CD14-positive monocyte (primary cell): ENCODE results near the gene FHIT. TPM values are rescaled to one million over a fixed set of nuclear protein-coding genes. Genes with fewer than 3 reads are reported as not detected.

ENCODE experiments used
- DNase-seq, 3 donors: peaks; one replicate each; pipeline ENCODE4 v3.0.0-alpha.2; 2011 to 2022
- H2AFZ ChIP-seq: 2 replicates; pipeline ENCODE4 v1.6.0; 2012; ENCODE audit warnings: mild to moderate bottlenecking, low read depth, low read length, inconsistent platforms; ENCODE audit not compliant: insufficient read depth, poor library complexity, severe bottlenecking
- H3K27ac ChIP-seq, 2 donors: 1 replicate in 1 of 2; 2 replicates in 1 of 2; pipeline ENCODE4 v1.5.1; 2012 to 2013; ENCODE audit warnings: low read length in 2 of 2, control low read depth in 1 of 2, inconsistent platforms in 1 of 2, low read depth in 1 of 2, mild to moderate bottlenecking in 1 of 2
- H3K27me3 ChIP-seq, 2 donors: one replicate each; pipeline versions ENCODE4 v1.6.0 to v1.6.1; 2011 to 2013; ENCODE audit warnings: low read length in 2 of 2; ENCODE audit not compliant: control insufficient read depth in 2 of 2, insufficient read depth in 2 of 2
- H3K36me3 ChIP-seq, 2 donors: replicated peaks in 1 of 2; 1 replicate in 1 of 2; 2 replicates in 1 of 2; pipeline versions ENCODE4 v1.5.1 to v1.6.1; 2012 to 2013; ENCODE audit warnings: low read length in 2 of 2, control low read depth in 1 of 2, inconsistent platforms in 1 of 2, mild to moderate bottlenecking in 1 of 2; ENCODE audit not compliant: insufficient read depth in 2 of 2, control insufficient read depth in 1 of 2
- H3K4me1 ChIP-seq, 2 donors: 1 replicate in 1 of 2; 2 replicates in 1 of 2; pipeline versions ENCODE4 v1.5.1 to v1.6.1; 2012 to 2013; ENCODE audit warnings: low read length in 2 of 2, control low read depth in 1 of 2, inconsistent platforms in 1 of 2, mild to moderate bottlenecking in 1 of 2, moderate library complexity in 1 of 2; ENCODE audit not compliant: insufficient read depth in 2 of 2, control insufficient read depth in 1 of 2
- H3K4me2 ChIP-seq: replicated peaks from 2 replicates; pipeline ENCODE3; 2012; ENCODE audit warnings: low read length, moderate library complexity, mild to moderate bottlenecking; ENCODE audit not compliant: poor library complexity, severe bottlenecking; ENCODE audit errors: extremely low read depth
- H3K4me3 ChIP-seq, 3 experiments: fragments of 200-600 bp in 1 of 3; sonication (generic) in 1 of 3; replicated peaks in 1 of 3; 1 replicate in 2 of 3; 2 replicates in 1 of 3; pipeline ENCODE4 v1.5.1; 2011 to 2013; ENCODE audit warnings: low read length in 3 of 3, mild to moderate bottlenecking in 3 of 3, control low read depth in 2 of 3, low read depth in 2 of 3, inconsistent platforms in 1 of 3, moderate library complexity in 1 of 3
- H3K79me2 ChIP-seq: 2 replicates; pipeline ENCODE4 v1.6.0; 2012; ENCODE audit warnings: mild to moderate bottlenecking, control low read depth, inconsistent platforms, low read length, moderate library complexity; ENCODE audit not compliant: insufficient read depth
- H3K9ac ChIP-seq: 2 replicates; pipeline ENCODE4 v1.6.0; 2017; ENCODE audit warnings: low read length, mild to moderate bottlenecking; ENCODE audit not compliant: insufficient read depth, poor library complexity, severe bottlenecking
- H3K9me3 ChIP-seq, 2 donors: replicated peaks in 1 of 2; 1 replicate in 1 of 2; 2 replicates in 1 of 2; pipeline versions ENCODE4 v1.5.1 to v1.6.1; 2012 to 2013; ENCODE audit warnings: low read length in 2 of 2, control low read depth in 1 of 2; ENCODE audit not compliant: control insufficient read depth in 1 of 2, insufficient read depth in 1 of 2
- H4K20me1 ChIP-seq: 2 replicates; pipeline ENCODE4 v1.6.0; 2012; ENCODE audit warnings: mild to moderate bottlenecking, low read length, control low read depth, moderate library complexity; ENCODE audit not compliant: insufficient read depth
- H3K27ac Mint-ChIP-seq, 7 donors: one replicate each; pipeline ENCODE4 v1.8.0; 2020; ENCODE audit warnings: mild to moderate bottlenecking in 7 of 7, mixed read lengths in 7 of 7, moderate library complexity in 6 of 7, inconsistent platforms in 2 of 7
- H3K27me3 Mint-ChIP-seq, 3 donors: one replicate each; pipeline ENCODE4 v1.8.0; 2021 to 2022; ENCODE audit warnings: low read depth in 3 of 3, mild to moderate bottlenecking in 3 of 3, mixed read lengths in 3 of 3, moderate library complexity in 3 of 3, inconsistent platforms in 1 of 3
- H3K36me3 Mint-ChIP-seq, 2 donors: one replicate each; pipeline ENCODE4 v1.8.0; 2020; ENCODE audit warnings: mixed read lengths in 2 of 2, inconsistent platforms in 1 of 2, mild to moderate bottlenecking in 1 of 2
- H3K4me1 Mint-ChIP-seq: one replicate; pipeline ENCODE4 v1.8.0; 2020; ENCODE audit warnings: mild to moderate bottlenecking, mixed read lengths
- H3K4me3 Mint-ChIP-seq, 2 donors: one replicate each; pipeline ENCODE4 v1.8.0; 2020; ENCODE audit warnings: mild to moderate bottlenecking in 2 of 2, mixed read lengths in 2 of 2, moderate library complexity in 1 of 2
- H3K9me3 Mint-ChIP-seq, 7 donors: one replicate each; pipeline ENCODE4 v1.8.0; 2020 to 2022; ENCODE audit warnings: mixed read lengths in 7 of 7, mild to moderate bottlenecking in 6 of 7, moderate library complexity in 6 of 7, inconsistent platforms in 2 of 7
- CTCF ChIP-seq: fragments of 200-600 bp; IDR thresholded peaks from one replicate; pipeline ENCODE4 v1.8.0; 2022; ENCODE audit warnings: antibody characterized with exemption, mild to moderate bottlenecking
- WGBS: methylation state at CpG from one replicate; pipeline ENCODE4 v1.1.5; 2013; ENCODE audit warnings: missing lambda C conversion rate; ENCODE audit not compliant: insufficient coverage; 5-methylcytosine and 5-hydroxymethylcytosine counted together
- intact Hi-C, 2 donors: fragments of 100-400 bp; cut with micrococcal nuclease; formaldehyde crosslinking; loops; one replicate each; pipeline versions ENCODE4 v1.15.0 to v1.15.1; 2023
- polyA plus RNA-seq, 3 donors: library from polyadenylated mRNA; depleted of rRNA in 1 of 3; unstranded in 2 of 3; stranded (reverse) in 1 of 3; fragments of 300-500 nt in 2 of 3; fragments of >200 nt in 1 of 3; fragmentation: Illumina TruSeq in 2 of 3; gene quantifications; 1 replicate in 2 of 3; 2 replicates in 1 of 3; pipeline ENCODE4 v1.2.3, GENCODE V29; 2012 to 2021

Gene FHIT
- polyA plus RNA-seq, 3 donors = 1.7 to 3.4 (median 3.2) TPM

DNA sequence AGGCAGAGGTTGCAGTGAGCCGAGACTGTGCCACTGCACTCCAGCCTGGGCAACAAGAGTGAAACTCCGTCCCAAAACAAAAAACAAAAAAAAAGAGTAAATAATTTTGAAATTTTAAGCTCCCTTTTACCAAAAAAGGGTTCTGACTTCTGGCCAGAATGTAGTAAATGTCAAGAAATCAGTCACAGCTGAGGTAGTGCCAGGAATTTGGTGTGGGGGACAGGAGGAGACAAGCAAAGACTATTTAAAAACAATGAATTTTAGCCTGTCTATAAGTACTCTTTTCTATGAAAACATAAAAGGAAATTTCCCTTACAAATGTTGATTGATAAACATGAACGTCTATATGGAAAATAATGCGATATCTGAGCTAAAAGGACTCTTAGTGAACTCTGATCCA is 363.7 kb downstream of the FHIT start:
- Mint-ChIP-seq H3K27ac (no peak overlapping the region), H3K9me3 (peaks cover 4 to 19% (median 11%) of the 10 kb centered on the region in 7 donors), H3K4me3 (no peak overlapping the region), H3K4me1 (no peaks in the 10 kb centered on the region), H3K36me3 (no peaks in the 10 kb centered on the region), H3K27me3 (peaks cover 0 to 1% (median 0%) of the 10 kb centered on the region in 3 donors)
- no peak overlapping the region for H3K9ac ChIP-seq
- peaks cover 0 to 4% of the 10 kb centered on the region in 2 donors for H3K9me3 ChIP-seq
- no peak overlapping the region for H3K4me3 ChIP-seq
- H3K79me2 ChIP-seq = no peaks in the 10 kb centered on the region
- H3K36me3 ChIP-seq = no peaks in the 10 kb centered on the region
- TF ChIP-seq CTCF = no peak
- H2AFZ ChIP-seq = no peak overlapping the region
- no peak overlapping the region for H3K4me2 ChIP-seq
- no peaks in the 10 kb centered on the region for H3K4me1 ChIP-seq
- DNase-seq = no peak
- no peaks in the 10 kb centered on the region for H4K20me1 ChIP-seq
- no CpG with 5 or more reads among the region's 4 CpGs for WGBS
- intact Hi-C loops = no loop called here
- no peak overlapping the region for H3K27ac ChIP-seq
- H3K27me3 ChIP-seq = no peaks in the 10 kb centered on the region

DNA sequence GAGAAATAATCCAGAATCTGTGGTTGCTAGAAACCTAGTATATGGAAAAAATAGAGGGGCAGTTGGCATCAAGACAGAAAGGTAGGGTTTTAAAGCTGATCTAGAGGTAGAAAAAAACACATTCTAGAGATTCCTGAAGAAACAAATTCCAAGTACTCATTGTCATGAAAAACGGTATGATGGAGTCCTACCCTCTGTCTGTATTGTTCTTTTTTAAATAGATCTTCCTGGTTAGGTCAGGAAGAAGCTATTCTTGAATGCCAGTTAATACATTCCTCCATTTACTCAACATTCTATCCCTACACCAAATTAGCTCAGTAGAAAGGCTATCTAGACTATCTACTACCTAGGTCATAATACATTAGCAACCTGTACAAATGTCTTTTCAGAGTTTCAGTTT is 364.7 kb downstream of the FHIT start:
- no peaks in the 10 kb centered on the region for H3K79me2 ChIP-seq
- no peak overlapping the region for H3K27ac ChIP-seq
- no peaks in the 10 kb centered on the region for H4K20me1 ChIP-seq
- intact Hi-C loops = no loop called here
- no peak for TF ChIP-seq CTCF
- H3K27me3 Mint-ChIP-seq = peaks cover 0 to 1% (median 0%) of the 10 kb centered on the region in 3 donors
- H2AFZ ChIP-seq = no peak overlapping the region
- no peaks in the 10 kb centered on the region for H3K4me1 ChIP-seq
- no peak for DNase-seq
- no peaks in the 10 kb centered on the region for H3K27me3 ChIP-seq
- peaks cover 0 to 4% of the 10 kb centered on the region in 2 donors for H3K9me3 ChIP-seq
- H3K36me3 ChIP-seq = no peaks in the 10 kb centered on the region
- no CpG with 5 or more reads among the region's 1 CpG for WGBS
- H3K4me3 ChIP-seq = no peak overlapping the region
- peaks cover 0 to 6% of the 10 kb centered on the region in 2 donors for H3K36me3 Mint-ChIP-seq
- H3K9me3 Mint-ChIP-seq = peaks cover 9 to 21% (median 16%) of the 10 kb centered on the region in 7 donors
- H3K4me3 Mint-ChIP-seq = no peak overlapping the region
- no peak overlapping the region for H3K27ac Mint-ChIP-seq
- no peaks in the 10 kb centered on the region for H3K4me1 Mint-ChIP-seq
- H3K4me2 ChIP-seq = no peak overlapping the region
- H3K9ac ChIP-seq = no peak overlapping the region
